MM.1S (cell line): ENCODE measurements around the gene PRR35.

ENCODE experiments used
- EZH2 ChIP-seq: fragments of 300-600 bp; sonication (generic); optimal IDR thresholded peaks from 2 replicates; pipeline ENCODE3; 2017; ENCODE audit warnings: low read depth, mild to moderate bottlenecking, antibody characterized with exemption, low read length, mixed read lengths
- EZH2phosphoT487 ChIP-seq: fragments of 300-600 bp; sonication (generic); IDR thresholded peaks from 2 replicates; pipeline ENCODE4 v1.6.1; 2018; ENCODE audit warnings: antibody characterized with exemption, low read length
- TF ChIP-seq, protein P1 (sequence below): fragments of 300-600 bp; sonication (generic); IDR thresholded peaks from 2 replicates; pipeline ENCODE4 v1.5.1; 2016; ENCODE audit warnings: antibody characterized with exemption, low read length, mixed read lengths

DNA sequence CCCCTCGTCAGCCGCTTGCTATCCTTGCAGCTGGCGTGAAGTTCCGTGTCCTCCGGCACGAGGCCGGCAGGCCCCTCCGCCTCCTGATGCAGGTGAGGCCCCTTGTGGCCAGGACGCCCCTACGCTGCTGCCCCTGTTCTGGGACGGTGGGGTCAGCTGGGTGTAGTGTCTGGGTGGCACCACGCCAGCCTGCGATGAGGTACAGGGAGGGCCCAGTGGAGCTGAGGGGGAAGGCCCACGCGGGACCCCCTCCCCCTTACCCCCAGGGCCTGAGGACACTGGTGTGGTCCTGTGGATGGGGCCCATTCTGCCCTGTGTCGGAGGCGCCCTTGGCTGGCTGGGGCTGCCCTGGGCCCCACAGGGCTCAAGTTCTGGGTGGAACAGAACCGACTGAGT, 22.0 kb downstream of the PRR35 start:
- TF ChIP-seq, protein P1, sequence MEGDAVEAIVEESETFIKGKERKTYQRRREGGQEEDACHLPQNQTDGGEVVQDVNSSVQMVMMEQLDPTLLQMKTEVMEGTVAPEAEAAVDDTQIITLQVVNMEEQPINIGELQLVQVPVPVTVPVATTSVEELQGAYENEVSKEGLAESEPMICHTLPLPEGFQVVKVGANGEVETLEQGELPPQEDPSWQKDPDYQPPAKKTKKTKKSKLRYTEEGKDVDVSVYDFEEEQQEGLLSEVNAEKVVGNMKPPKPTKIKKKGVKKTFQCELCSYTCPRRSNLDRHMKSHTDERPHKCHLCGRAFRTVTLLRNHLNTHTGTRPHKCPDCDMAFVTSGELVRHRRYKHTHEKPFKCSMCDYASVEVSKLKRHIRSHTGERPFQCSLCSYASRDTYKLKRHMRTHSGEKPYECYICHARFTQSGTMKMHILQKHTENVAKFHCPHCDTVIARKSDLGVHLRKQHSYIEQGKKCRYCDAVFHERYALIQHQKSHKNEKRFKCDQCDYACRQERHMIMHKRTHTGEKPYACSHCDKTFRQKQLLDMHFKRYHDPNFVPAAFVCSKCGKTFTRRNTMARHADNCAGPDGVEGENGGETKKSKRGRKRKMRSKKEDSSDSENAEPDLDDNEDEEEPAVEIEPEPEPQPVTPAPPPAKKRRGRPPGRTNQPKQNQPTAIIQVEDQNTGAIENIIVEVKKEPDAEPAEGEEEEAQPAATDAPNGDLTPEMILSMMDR = no peak
- TF ChIP-seq EZH2phosphoT487 (no peak), EZH2 (no peak)
